Measurements from ENCODE around the gene GMDS.
A peak's percentile ranks its signal among the peaks of the same experiment; 100 is the strongest.

The GMDS gene

GRCh38 chr6:1617466-1618310 is 627.7 kb downstream of the GMDS start:
- no peak for DNase-seq

GRCh38 chr6:1616701-1617463 is 628.5 kb downstream of the GMDS start:
- DNase-seq = no peak

DNA sequence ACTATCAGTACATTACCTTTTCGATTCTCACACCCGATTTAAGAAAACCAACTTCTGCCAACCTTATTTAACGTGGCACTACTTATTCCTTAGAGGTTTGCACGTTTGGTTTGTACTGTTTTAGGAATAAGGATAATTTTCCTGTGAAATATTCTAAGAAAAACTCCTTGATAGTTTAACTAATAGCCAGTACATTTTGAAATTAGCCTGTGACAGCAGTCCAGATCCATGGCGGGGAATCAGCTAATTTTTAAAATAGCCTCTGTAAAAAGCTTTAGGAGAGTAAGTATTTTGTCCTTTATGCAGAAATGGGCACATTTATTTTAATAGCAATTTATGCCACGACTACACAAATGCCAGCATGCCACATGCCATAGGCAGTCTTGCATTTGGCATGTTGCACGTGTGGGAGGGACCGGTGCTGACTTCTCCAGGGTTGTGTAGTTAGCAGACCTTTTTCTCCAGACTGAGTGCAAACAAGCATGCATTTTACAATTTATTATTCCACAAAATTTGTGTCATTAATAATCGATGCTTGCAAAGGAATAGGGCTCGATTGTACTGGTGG is 629.5 kb downstream of the GMDS start:
- no peak for DNase-seq

GRCh38 chr6:1615151-1615852 is 630.1 kb downstream of the GMDS start:
- DNase-seq = no peak

DNA sequence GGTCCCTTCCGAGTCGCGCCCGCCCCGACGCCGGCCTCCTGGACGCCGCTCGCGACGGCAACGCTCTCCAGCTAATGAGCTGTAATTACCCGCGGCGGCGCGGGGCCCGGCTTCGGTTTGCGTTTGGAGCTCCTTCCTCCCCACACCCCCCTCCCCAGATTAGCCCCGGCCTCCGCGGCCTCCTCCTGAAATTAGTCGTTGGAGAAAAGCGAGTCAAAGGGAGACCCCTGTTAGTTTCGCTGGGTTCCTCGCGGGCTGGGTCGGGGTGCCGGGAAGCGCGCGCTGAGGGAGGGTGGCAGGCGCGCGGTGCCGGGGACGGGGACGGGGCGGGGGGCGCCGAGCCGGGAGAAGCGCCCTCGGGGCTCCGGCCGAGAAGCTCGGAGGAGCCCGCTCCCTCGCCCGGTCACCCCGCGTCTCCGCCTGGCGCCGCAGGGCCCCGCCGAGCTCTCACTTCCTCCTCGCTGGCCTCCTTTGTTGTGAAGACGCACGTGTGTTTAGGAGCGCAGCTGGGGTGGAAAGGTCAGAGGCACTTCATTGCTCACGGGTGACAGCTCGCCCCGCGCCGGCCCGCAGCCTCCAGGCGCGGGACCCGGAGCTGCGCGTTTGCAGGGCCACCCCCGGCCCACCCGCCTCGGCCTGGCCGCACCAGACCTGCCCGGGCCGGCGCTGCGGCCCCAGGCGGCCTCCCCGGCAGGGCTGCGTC is 630.8 kb downstream of the GMDS start:
- DNase-seq = peak; percentile 32

GRCh38 chr6:1613688-1614447 is 631.5 kb downstream of the GMDS start:
- no peak for DNase-seq

DNA sequence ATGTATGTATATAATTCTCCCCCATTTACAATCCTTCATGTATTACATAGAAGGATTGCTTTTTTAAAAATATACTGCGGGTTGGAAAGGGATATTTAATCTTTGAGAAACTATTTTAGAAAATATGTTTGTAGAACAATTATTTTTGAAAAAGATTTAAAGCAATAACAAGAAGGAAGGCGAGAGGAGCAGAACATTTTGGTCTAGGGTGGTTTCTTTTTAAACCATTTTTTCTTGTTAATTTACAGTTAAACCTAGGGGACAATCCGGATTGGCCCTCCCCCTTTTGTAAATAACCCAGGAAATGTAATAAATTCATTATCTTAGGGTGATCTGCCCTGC is 632.1 kb downstream of the GMDS start:
- DNase-seq = no peak

GRCh38 chr6:1612974-1613306 is 632.5 kb downstream of the GMDS start:
- no peak for DNase-seq

DNA sequence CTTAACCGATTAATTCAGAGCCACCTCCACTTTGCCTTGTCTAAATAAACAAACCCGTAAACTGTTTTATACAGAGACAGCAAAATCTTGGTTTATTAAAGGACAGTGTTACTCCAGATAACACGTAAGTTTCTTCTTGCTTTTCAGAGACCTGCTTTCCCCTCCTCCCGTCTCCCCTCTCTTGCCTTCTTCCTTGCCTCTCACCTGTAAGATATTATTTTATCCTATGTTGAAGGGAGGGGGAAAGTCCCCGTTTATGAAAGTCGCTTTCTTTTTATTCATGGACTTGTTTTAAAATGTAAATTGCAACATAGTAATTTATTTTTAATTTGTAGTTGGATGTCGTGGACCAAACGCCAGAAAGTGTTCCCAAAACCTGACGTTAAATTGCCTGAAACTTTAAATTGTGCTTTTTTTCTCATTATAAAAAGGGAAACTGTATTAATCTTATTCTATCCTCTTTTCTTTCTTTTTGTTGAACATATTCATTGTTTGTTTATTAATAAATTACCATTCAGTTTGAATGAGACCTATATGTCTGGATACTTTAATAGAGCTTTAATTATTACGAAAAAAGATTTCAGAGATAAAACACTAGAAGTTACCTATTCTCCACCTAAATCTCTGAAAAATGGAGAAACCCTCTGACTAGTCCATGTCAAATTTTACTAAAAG is 633.0 kb downstream of the GMDS start:
- no peak for DNase-seq

DNA sequence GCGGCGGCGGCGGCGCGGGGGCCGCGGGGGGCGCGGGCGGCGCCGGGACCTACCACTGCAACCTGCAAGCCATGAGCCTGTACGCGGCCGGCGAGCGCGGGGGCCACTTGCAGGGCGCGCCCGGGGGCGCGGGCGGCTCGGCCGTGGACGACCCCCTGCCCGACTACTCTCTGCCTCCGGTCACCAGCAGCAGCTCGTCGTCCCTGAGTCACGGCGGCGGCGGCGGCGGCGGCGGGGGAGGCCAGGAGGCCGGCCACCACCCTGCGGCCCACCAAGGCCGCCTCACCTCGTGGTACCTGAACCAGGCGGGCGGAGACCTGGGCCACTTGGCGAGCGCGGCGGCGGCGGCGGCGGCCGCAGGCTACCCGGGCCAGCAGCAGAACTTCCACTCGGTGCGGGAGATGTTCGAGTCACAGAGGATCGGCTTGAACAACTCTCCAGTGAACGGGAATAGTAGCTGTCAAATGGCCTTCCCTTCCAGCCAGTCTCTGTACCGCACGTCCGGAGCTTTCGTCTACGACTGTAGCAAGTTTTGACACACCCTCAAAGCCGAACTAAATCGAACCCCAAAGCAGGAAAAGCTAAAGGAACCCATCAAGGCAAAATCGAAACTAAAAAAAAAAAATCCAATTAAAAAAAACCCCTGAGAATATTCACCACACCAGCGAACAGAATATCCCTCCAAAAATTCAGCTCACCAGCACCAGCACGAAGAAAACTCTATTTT is 633.7 kb downstream of the GMDS start:
- peak; percentile 34 for DNase-seq

- DNase-seq = peak; percentile 35
Observed at GRCh38 chr6:1611322-1611571, 634.2 kb downstream of the GMDS start.

GRCh38 chr6:1610497-1611321 is 634.7 kb downstream of the GMDS start:
- peak; percentile 37 for DNase-seq

- DNase-seq = peak; percentile 56
Observed at GRCh38 chr6:1609648-1610496, 635.5 kb downstream of the GMDS start, which contains the start of gene FOXC1. Gene FOXC1 (plus strand): TSS chr6:1609915. CDS start chr6:1610446, 531 bp downstream.

GRCh38 chr6:1609041-1609647 is 636.3 kb downstream of the GMDS start:
- no peak for DNase-seq

- no peak for DNase-seq
Observed at GRCh38 chr6:1608222-1609040, 637.0 kb downstream of the GMDS start.

DNA sequence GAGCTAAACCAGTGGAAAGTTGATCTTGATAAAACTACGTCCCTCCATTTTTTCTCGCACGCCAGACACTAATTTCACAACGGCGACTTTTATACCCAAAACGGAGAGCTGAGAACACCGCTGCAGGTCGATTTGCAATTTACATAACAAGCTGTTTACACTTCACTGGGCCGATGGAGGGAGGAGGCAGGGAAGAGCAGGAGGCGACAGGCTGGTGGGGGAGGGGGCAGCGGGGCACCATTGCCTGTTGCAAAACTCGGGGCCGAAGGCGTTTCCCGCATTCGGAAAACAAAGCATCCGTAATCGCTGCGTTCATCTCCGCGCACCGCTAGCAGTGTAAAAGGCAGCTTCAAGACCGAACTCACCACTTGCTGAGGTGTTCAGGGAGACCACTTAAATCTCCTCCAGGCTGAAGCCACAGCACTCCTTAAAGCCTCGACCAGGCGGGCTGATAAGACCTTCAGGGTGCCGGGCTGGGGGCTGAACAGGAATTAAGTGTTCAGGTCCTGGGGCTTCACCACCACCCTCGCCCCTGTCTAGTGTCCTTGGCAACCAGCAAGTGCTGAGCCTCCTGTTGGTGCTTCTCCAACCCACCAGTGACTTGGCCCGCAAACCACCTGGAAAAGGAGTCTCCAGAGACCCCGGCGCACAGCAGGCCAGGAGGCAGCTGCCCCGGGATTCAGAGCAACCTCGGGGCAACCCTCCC is 637.7 kb downstream of the GMDS start:
- DNase-seq = peak; percentile 20

Data from hematopoietic multipotent progenitor cell treated with erythropoietin and hydrocortisone succinate and interleukin-3 and kit ligand, for 6 days (in vitro differentiated cells).